GM12864 (cell line): ENCODE measurements around the gene RBP3.

Source experiments
- DNase-seq: peaks from one replicate; pipeline ENCODE4 v3.0.0-alpha.2; 2011; ENCODE audit warnings: low read depth
- H3K4me3 ChIP-seq: 2 replicates; pipeline ENCODE4 v1.5.1; 2011; ENCODE audit warnings: mild to moderate bottlenecking, low read depth, low read length, control low read depth
- TF ChIP-seq, protein P1 (sequence below): IDR thresholded peaks from 2 replicates; pipeline ENCODE4 v1.5.1; 2011; ENCODE audit warnings: low read depth, mild to moderate bottlenecking, moderate library complexity, low read length, control low read depth, inconsistent platforms; ENCODE audit errors: missing control alignments

Gene RBP3

DNA sequence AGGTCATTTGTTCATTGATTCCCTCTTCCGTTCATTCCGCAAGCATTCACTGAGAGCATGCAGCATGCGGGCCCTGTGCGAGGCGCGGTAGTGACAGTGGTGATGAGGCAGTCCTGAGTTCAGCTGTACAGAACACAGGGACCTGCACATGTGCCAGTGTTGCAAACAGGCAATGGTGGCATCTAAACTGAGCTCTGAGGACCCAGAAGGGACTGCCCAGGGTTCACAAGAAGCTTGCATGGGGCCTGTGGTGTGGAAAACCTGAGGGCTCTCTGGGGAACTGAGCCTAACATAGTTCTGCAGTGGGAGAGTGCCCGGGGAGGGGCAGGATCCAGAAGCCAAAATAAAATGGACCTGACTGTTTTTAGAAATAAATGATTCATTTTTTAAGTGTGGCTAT lies 22.7 kb downstream of the RBP3 start:
- H3K4me3 ChIP-seq: no peak overlapping the region
- no peak for DNase-seq
- TF ChIP-seq, protein P1, sequence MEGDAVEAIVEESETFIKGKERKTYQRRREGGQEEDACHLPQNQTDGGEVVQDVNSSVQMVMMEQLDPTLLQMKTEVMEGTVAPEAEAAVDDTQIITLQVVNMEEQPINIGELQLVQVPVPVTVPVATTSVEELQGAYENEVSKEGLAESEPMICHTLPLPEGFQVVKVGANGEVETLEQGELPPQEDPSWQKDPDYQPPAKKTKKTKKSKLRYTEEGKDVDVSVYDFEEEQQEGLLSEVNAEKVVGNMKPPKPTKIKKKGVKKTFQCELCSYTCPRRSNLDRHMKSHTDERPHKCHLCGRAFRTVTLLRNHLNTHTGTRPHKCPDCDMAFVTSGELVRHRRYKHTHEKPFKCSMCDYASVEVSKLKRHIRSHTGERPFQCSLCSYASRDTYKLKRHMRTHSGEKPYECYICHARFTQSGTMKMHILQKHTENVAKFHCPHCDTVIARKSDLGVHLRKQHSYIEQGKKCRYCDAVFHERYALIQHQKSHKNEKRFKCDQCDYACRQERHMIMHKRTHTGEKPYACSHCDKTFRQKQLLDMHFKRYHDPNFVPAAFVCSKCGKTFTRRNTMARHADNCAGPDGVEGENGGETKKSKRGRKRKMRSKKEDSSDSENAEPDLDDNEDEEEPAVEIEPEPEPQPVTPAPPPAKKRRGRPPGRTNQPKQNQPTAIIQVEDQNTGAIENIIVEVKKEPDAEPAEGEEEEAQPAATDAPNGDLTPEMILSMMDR: no peak

DNA sequence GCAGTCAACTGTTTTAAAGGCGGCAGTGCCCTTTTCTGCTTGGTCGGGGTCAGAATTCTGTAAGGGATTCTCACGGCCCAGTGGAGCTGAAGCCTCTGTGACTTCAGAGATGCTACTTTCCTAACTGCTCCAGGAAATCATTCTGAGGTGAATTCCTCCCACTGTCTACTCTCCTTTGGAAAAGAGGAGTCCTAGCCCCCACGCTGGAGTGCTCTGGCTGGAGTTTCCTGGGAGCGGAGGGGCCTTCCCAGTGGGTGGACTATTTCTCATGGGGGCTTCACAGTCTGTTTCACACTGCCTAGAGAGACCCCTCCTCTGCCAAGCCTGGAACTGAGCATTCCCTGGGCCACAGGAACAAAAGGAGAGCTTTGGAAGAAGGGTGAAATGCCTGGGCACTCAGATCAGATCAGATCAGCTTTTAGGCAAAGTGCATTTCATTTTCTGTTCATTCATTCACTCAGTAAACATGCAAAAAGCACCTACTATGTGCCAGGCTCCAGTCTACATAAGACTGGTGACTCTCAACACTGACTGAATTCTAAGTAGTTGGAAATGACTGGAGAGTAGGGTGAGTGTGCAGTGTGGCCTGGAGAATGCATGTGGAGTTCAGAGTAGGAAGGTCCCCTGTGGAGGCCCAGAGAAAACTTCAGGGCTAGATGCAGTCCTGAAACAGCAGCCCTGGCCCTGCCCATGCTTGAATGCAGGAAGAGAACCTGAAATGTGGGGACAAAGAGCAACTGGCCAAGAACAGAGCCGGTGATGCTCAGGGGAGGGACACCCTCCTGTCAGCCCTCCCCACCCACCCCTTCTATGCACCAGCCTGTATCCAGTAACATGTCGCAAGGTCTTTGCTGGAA lies 23.7 kb downstream of the RBP3 start:
- TF ChIP-seq, protein P1: no peak
- DNase-seq: no peak
- H3K4me3 ChIP-seq: no peak overlapping the region

DNA sequence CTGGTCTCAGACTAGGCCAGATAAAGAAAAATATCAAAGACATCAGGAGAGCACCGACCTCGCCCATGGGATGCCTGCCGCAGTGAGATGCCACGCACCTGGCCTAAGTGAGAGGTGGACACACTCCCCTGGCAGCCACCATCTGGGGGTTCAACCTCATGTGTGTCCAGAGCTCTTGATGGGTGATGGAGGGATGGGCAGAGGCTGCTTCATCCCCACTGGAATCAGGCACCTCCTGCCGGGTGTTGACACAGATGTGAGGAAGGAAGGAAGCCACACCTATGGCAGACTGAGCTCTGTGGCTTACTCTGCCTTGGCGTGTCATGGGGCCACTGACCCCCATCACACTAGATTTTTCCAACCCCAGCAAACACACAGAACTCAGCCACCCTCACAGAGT lies 24.6 kb downstream of the RBP3 start:
- TF ChIP-seq, protein P1: no peak
- no peak for DNase-seq
- H3K4me3 ChIP-seq: no peak overlapping the region

DNA sequence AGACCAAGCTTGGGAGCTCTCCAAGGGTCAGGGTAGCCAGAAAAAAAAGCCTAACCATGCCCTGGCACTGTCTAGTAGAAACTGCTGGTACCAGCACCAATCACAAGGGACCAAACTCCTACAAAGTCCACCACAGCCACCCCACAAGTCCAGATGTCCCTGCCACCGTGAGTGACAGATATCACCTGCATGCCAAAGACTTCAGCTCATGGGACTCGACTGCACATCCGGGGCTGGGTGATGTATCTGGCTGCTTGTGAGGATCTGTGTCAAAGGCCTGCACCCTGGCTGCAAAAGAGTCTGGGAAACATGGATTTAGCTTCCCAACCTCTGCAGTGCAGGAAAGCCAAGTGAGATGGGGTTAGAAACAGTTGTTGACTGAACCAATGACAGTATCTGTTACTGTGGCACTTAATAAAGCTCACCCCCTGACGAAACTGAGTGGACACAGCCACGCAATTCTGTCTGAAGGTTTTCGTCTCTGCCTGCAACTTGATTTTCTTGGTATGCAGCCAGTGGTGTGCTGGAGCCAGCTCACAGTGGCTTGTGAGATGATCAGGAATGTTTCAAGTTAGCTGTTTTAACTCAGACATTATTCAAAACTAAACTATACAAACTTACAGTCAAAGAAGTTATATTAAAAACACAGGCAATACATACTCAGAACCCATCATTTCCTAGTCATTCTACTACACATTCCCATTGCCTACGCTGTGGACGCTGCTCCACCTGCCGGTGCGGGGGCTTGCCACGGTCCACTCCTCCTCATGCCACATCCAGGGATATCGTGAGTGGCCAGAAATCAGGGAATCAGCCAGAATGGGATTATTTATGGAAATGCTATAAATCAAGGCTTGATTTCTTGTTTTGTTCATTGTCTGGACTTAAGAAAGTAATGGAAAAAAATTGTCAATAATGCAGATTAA lies 26.7 kb downstream of the RBP3 start:
- DNase-seq: no peak

DNA sequence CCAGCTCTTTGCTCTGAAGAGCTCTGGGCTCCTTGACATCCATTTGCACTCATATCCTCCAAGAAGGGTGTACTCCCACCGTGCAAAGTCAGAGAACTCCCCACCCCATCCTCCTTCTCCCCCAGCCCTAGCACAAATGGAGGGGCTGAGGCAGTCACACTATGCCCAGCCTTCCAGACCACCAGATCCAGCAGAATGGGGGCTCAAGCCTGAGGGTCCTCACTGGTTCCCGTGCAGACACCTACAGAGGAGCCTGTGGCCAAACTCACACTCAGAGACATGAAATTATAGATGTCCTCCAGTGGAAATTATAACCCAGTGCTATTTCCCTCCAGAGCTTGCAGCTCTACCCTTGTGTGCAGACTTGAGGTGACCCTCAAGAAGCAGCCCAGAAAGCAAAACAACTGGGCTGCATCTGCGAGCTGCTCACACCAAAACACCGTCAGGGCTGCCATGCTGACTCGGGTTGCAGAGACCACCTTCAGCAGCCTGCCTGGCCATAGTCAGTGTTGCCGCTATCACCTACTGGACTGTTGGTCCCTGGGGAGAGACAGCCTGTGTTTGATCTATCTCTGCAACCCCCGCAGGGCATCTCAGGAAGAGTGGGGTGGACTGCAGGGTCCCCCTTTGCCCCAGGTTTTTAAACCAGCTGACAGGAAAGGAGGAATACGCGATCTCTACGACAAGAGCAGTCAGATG lies 28.5 kb downstream of the RBP3 start:
- no peak overlapping the region for H3K4me3 ChIP-seq
- TF ChIP-seq, protein P1: no peak
- no peak for DNase-seq

More for the DNA sequence above, 26.7 kb downstream of the RBP3 start:
- TF ChIP-seq, protein P1: no peak
- H3K4me3 ChIP-seq: no peak overlapping the region

DNA sequence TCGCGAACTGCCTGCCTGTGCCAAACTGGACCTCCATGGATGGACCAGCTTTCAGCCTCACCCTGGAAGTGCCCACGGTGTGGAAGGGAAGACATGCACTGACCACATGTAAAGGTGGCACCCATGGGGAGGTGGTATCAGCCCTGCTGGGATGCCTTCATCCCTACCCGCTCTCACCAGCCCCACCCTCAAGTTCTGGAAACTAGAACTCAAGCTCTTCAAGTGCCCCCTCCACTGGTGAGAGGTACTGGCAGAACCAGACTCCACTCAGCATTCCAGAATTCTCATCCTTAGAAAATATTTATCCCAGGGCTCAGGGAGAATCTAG lies 30.0 kb downstream of the RBP3 start:
- no peak for DNase-seq
- no peak overlapping the region for H3K4me3 ChIP-seq
- TF ChIP-seq, protein P1: no peak
